ENCODE data around the gene RFX2. TPM values are rescaled to one million over a fixed set of nuclear protein-coding genes. Genes with fewer than 3 reads are reported as not detected.

The RFX2 gene
- total RNA-seq, 1 donor = 10.7 TPM

GRCh38 chr19:5956323-5956722, 154.0 kb downstream of the RFX2 start:
- no peak overlapping the region for H3K4me3 ChIP-seq (ENCODE audit: low read depth, low read length)
- TF ChIP-seq CTCF (IDR thresholded peaks at IDR 0.05; ENCODE audit: insufficient read depth, low read length) = no peak
- no peak for DNase-seq (ENCODE audit: low read depth)

GRCh38 chr19:5955636-5955935, 154.7 kb downstream of the RFX2 start:
- TF ChIP-seq CTCF (IDR thresholded peaks at IDR 0.05; ENCODE audit: insufficient read depth, low read length) = no peak
- peak; percentile 65 for DNase-seq (ENCODE audit: low read depth)
- H3K4me3 ChIP-seq (ENCODE audit: low read depth, low read length) = no peak overlapping the region

GRCh38 chr19:5954293-5954692, 156.0 kb downstream of the RFX2 start:
- H3K4me3 ChIP-seq (ENCODE audit: low read depth, low read length) = peak overlapping the region; percentile 31
- no peak for TF ChIP-seq CTCF (IDR thresholded peaks at IDR 0.05; ENCODE audit: insufficient read depth, low read length)
- DNase-seq (ENCODE audit: low read depth) = no peak

GRCh38 chr19:5953680-5954213, 156.6 kb downstream of the RFX2 start:
- TF ChIP-seq CTCF (IDR thresholded peaks at IDR 0.05; ENCODE audit: insufficient read depth, low read length) = no peak
- DNase-seq (ENCODE audit: low read depth) = no peak
- no peak overlapping the region for H3K4me3 ChIP-seq (ENCODE audit: low read depth, low read length)

- no peak for DNase-seq (ENCODE audit: low read depth)
Observed at GRCh38 chr19:5953030-5953589, 157.2 kb downstream of the RFX2 start.

GRCh38 chr19:5952193-5953029, 157.9 kb downstream of the RFX2 start:
- DNase-seq (ENCODE audit: low read depth) = no peak
- no peak for TF ChIP-seq CTCF (IDR thresholded peaks at IDR 0.05; ENCODE audit: insufficient read depth, low read length)
- no peak overlapping the region for H3K4me3 ChIP-seq (ENCODE audit: low read depth, low read length)

More at GRCh38 chr19:5953030-5953589, 157.2 kb downstream of the RFX2 start:
- TF ChIP-seq CTCF (IDR thresholded peaks at IDR 0.05; ENCODE audit: insufficient read depth, low read length) = no peak
- H3K4me3 ChIP-seq (ENCODE audit: low read depth, low read length) = no peak overlapping the region

Data from fibroblast of the aortic adventitia (primary cell).